C4-2B (cell line): Measurements from ENCODE around the gene CCR4.

Experiments used
- ZFX ChIP-seq: fragments of 450-650 bp; IDR thresholded peaks from 2 replicates; pipeline ENCODE4 v1.6.1; 2017
- TF ChIP-seq, protein P1 (sequence below): fragments of 450-650 bp; conservative IDR thresholded peaks from 2 replicates; pipeline ENCODE4 v1.5.1; 2017; ENCODE audit warnings: mild to moderate bottlenecking

DNA sequence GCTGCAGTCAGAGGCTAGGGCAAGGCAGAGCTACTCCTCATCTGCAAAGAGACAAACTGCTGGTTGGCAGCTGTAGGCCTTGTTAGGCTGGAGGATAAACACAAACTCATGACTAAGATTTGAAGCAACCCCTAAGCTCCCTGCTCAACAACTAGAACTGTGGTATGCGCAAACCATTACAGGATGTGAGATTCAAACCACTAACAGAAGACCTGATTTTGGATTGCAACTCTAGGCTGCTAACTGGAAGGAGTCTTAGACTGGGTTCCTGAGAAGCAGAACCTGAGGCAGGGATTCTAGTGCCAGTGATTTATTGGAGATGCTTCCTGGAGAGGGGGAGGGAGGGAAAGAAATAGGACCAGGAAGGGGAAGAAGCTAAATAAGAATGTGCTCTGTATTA is 22.5 kb downstream of the CCR4 start:
- TF ChIP-seq ZFX, result no peak
- TF ChIP-seq, protein P1, sequence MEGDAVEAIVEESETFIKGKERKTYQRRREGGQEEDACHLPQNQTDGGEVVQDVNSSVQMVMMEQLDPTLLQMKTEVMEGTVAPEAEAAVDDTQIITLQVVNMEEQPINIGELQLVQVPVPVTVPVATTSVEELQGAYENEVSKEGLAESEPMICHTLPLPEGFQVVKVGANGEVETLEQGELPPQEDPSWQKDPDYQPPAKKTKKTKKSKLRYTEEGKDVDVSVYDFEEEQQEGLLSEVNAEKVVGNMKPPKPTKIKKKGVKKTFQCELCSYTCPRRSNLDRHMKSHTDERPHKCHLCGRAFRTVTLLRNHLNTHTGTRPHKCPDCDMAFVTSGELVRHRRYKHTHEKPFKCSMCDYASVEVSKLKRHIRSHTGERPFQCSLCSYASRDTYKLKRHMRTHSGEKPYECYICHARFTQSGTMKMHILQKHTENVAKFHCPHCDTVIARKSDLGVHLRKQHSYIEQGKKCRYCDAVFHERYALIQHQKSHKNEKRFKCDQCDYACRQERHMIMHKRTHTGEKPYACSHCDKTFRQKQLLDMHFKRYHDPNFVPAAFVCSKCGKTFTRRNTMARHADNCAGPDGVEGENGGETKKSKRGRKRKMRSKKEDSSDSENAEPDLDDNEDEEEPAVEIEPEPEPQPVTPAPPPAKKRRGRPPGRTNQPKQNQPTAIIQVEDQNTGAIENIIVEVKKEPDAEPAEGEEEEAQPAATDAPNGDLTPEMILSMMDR, result no peak
